RWPE1 (cell line): ENCODE results near the gene RAE1.

Source experiments
- CTCF ChIA-PET: fragments of 350-600 bp; sonication (Branson Sonifier 250); formaldehyde crosslinking; extraction: SDS; loops from one replicate; lab custom pipeline; 2021; lab: Yijun Ruan, JAX
- POLR2A ChIA-PET: fragments of 400-600 bp; formaldehyde crosslinking; extraction: SDS; loops from one replicate; lab custom pipeline; 2020; ENCODE audit warnings: antibody characterized with exemption; ENCODE audit not compliant: low non-redundant PET; lab: Yijun Ruan, JAX
- DNase-seq: peaks from one replicate; pipeline ENCODE4 v3.0.0; 2012; ENCODE audit warnings: low spot score
- H3K27ac ChIP-seq: fragments of 450-650 bp; 2 replicates; pipeline ENCODE4 v1.5.1; 2017
- CTCF ChIP-seq: fragments of 450-650 bp; conservative IDR thresholded peaks from 2 replicates; pipeline ENCODE4 v1.5.1; 2017; ENCODE audit warnings: low read depth, mild to moderate bottlenecking

Gene RAE1

GRCh38 chr20:57387945-57388371, 36.9 kb downstream of the RAE1 start:
- DNase-seq = no peak
- POLR2A ChIA-PET = no interaction called here
- peak overlapping the region; percentile 20 for H3K27ac ChIP-seq
- CTCF ChIA-PET = interaction anchor here (0.6 to 1.1 kb wide), 5 partner anchors 32 to 739 kb away, joined by 3 to 4 read pairs (median 3); no protein-coding TSS in a partner anchor
- no peak for TF ChIP-seq CTCF

DNA sequence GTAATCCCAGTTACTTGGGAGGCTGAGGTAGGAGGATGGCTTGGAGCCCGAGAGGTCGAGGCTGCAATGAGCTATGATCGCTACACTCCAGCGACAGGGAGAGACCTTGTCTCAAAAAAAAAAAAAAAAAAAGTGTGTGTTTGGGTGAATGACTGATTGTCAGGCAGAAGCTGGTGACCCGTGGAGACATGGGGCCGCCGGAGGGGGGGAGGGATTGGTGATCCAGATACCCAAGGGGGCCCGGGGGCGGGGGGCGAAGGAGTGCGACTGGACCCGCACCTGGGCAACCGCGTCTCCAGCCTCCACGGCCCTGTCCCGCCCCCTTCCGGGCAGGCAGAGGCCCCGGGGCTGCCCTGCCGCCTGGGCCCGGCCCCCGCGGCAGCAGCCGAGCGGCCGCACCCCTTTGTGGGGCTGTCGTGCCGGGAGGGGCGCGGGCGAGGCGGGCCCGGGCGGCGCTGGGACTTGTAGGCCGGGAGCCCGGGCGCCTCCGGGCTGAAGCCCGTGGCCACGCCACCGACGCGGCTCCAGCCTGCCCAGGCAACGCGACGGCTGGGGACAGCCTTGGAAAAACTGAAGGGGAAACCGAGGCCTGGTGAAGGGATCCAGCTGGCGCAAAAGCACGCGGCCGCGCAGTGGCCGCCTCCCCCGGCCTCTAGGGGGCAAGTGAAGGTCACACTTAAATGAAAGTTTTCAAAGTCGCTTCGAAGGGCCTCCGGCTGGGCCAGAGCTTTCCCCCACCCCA, 38.1 kb downstream of the RAE1 start:
- ChIA-PET CTCF (interaction anchor here (0.5 to 2.0 kb wide), 7 partner anchors 93 to 924 kb away, joined by 3 to 7 read pairs (median 3); no protein-coding TSS in a partner anchor), POLR2A (interaction anchor here (0.6 kb wide), 1 partner anchor 46 kb away, joined by 4 read pairs; no protein-coding TSS in a partner anchor)

GRCh38 chr20:57389695-57390603, 38.9 kb downstream of the RAE1 start:
- peak overlapping the region; percentile 71 for H3K27ac ChIP-seq
- no peak for TF ChIP-seq CTCF
- ChIA-PET CTCF (interaction anchor here (0.6 to 2.0 kb wide), 4 partner anchors 46 to 455 kb away, joined by 3 to 7 read pairs (median 4); no protein-coding TSS in a partner anchor), POLR2A (no interaction called here)
- no peak for DNase-seq

More for the DNA sequence above, 38.1 kb downstream of the RAE1 start:
- H3K27ac ChIP-seq = peak overlapping the region; percentile 71
- TF ChIP-seq CTCF = no peak; the same call in 1 of the 2 replicates
- peak; percentile 83 for DNase-seq

- peak; percentile 94 for DNase-seq
- ChIA-PET POLR2A (no interaction called here), CTCF (interaction anchor here (0.6 to 2.0 kb wide), 3 partner anchors 45 to 131 kb away, joined by 4 read pairs; no protein-coding TSS in a partner anchor)
- H3K27ac ChIP-seq = peak within 1 kb of the TSS; percentile 71
- no peak for TF ChIP-seq CTCF
Measured at GRCh38 chr20:57390604-57391438, 39.8 kb downstream of the RAE1 start, which contains the start of gene RBM38. RBM38 (plus strand) TSS chr20:57391396; CDS start chr20:57391582, 186 bp downstream.

DNA sequence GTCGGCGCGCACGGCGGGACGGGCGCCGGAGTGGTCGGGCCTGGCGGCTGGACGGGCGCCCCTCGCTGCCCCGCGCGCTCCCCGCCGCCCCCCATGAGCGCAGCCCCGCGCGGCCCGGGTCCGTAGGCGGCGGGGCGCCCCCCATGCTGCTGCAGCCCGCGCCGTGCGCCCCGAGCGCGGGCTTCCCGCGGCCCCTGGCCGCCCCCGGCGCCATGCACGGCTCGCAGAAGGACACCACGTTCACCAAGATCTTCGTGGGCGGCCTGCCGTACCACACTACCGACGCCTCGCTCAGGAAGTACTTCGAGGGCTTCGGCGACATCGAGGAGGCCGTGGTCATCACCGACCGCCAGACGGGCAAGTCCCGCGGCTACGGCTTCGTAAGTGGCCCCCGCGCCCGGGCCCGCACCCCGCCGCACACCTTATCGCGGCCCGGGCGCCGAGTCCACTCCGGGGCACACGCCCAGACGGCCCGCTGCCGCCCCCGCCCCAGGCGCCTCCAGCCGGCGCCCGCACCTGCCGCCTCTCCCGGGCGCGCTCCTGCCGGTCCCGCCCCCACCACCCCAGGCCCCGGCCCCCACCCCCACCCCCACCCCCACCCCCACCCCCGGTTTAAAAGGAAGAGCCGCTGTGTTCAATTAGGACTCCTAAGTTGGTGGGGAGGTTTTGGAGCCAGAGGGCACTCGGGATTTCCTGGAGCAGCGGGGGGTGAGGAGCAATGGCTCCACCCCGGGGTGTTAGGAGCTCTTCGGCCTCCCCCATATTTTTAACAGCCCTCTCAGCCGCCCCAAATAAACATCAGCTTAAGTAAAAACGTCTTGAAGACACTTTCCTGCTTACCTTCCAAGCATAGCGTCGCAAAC, 40.6 kb downstream of the RAE1 start:
- ChIA-PET POLR2A (no interaction called here), CTCF (interaction anchor here (0.7 to 1.5 kb wide), 7 partner anchors 12 to 817 kb away, joined by 3 to 8 read pairs (median 3); no protein-coding TSS in a partner anchor)
- no peak for TF ChIP-seq CTCF
- DNase-seq = peak; percentile 46
- peak overlapping the region; percentile 71 for H3K27ac ChIP-seq
